ENCODE measurements around the gene CLIC4.
"Not testable (repeated sequence)": the region's sequence is repeated elsewhere in the genome, so short reads cannot be mapped to it uniquely, and the experiment has no call there.

Gene CLIC4

DNA sequence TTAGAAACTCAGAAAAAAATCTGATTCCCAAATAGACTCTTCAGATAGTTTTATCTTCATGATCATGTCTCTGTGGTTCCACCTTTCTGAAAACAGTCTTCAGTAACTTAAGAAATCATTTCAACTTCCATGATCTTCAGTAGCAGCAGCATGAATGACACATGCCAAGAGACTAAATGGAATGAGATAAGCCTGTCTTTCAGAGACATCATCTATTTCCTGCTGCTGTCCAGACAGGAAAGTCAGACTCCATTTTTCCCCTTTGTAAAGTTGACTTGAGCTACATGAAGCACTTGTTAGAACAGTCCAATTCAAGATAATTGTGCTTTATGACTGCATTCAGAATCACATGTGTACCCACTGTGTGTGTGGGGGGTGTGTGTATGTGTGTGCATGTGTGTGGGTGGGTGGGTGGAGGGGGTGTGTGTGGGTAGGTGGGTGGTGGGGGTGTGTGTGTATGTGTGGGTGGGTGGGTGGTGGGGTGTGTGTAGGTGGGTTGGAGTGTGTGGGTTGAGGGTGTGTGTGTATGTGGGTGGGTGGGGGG, 58.8 kb downstream of the CLIC4 start:
- ATAC-seq (ENCODE audit: insufficient read depth, low read depth) = no peak
- H4K20me1 ChIP-seq (ENCODE audit: insufficient read depth, low read length) = no peaks in the 10 kb centered on the region; the same call in 1 of the 2 replicates
- no peaks in the 10 kb centered on the region for H3K4me1 ChIP-seq (ENCODE audit: insufficient read depth, low read length)
- no peak overlapping the region for H3K4me3 ChIP-seq (ENCODE audit: low read depth in 1 of 2, low read length in 2 of 2)
- H2AFZ ChIP-seq (ENCODE audit: low read depth, low read length) = no peak overlapping the region
- no peaks in the 10 kb centered on the region for H3K36me3 ChIP-seq (ENCODE audit: insufficient read depth, low read length)
- TF ChIP-seq, protein P1, sequence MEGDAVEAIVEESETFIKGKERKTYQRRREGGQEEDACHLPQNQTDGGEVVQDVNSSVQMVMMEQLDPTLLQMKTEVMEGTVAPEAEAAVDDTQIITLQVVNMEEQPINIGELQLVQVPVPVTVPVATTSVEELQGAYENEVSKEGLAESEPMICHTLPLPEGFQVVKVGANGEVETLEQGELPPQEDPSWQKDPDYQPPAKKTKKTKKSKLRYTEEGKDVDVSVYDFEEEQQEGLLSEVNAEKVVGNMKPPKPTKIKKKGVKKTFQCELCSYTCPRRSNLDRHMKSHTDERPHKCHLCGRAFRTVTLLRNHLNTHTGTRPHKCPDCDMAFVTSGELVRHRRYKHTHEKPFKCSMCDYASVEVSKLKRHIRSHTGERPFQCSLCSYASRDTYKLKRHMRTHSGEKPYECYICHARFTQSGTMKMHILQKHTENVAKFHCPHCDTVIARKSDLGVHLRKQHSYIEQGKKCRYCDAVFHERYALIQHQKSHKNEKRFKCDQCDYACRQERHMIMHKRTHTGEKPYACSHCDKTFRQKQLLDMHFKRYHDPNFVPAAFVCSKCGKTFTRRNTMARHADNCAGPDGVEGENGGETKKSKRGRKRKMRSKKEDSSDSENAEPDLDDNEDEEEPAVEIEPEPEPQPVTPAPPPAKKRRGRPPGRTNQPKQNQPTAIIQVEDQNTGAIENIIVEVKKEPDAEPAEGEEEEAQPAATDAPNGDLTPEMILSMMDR (IDR thresholded peaks at IDR 0.05; ENCODE audit: borderline replicate concordance, extremely low read depth, low read length, poor library complexity, severe bottlenecking) = no peak
- TF ChIP-seq EZH2 (IDR thresholded peaks at IDR 0.05; ENCODE audit: borderline replicate concordance, low read depth, low read length, severe bottlenecking) = no peak
- H3K4me2 ChIP-seq (ENCODE audit: insufficient read depth, low read length) = no peak overlapping the region
- DNase-seq = no peak
- no peak overlapping the region for H3K27ac ChIP-seq (ENCODE audit: low read length)
- H3K79me2 ChIP-seq (ENCODE audit: insufficient read depth, low read length) = peaks cover 14% of the 10 kb centered on the region; the same call in 1 of the 2 replicates
- no peaks in the 10 kb centered on the region for H3K9me3 ChIP-seq (ENCODE audit: insufficient read depth, low read length, severe bottlenecking)
- no peaks in the 10 kb centered on the region for H3K27me3 ChIP-seq (ENCODE audit: insufficient read depth, low read length, poor library complexity)
- H3K9ac ChIP-seq (ENCODE audit: low read depth, low read length) = no peak overlapping the region

GRCh38 chr1:24805534-24806301, 60.5 kb downstream of the CLIC4 start:
- Histone ChIP-seq H3K27ac (ENCODE audit: low read length) (no peak overlapping the region), H3K79me2 (ENCODE audit: insufficient read depth, low read length) (peaks cover 16% of the 10 kb centered on the region; the same call in 1 of the 2 replicates)

GRCh38 chr1:24806588-24806987, 61.3 kb downstream of the CLIC4 start:
- H3K4me2 ChIP-seq (ENCODE audit: insufficient read depth, low read length) = no peak overlapping the region

More at GRCh38 chr1:24805534-24806301, 60.5 kb downstream of the CLIC4 start:
- TF ChIP-seq, protein P1 (IDR thresholded peaks at IDR 0.05; ENCODE audit: borderline replicate concordance, extremely low read depth, low read length, poor library complexity, severe bottlenecking) = no peak
- no peak for TF ChIP-seq EZH2 (IDR thresholded peaks at IDR 0.05; ENCODE audit: borderline replicate concordance, low read depth, low read length, severe bottlenecking)
- Histone ChIP-seq H3K9ac (ENCODE audit: low read depth, low read length) (no peak overlapping the region), H3K4me1 (ENCODE audit: insufficient read depth, low read length) (no peaks in the 10 kb centered on the region), H3K27me3 (ENCODE audit: insufficient read depth, low read length, poor library complexity) (no peaks in the 10 kb centered on the region), H4K20me1 (ENCODE audit: insufficient read depth, low read length) (no peaks in the 10 kb centered on the region; the same call in 1 of the 2 replicates), H3K36me3 (ENCODE audit: insufficient read depth, low read length) (no peaks in the 10 kb centered on the region), H2AFZ (ENCODE audit: low read depth, low read length) (no peak overlapping the region), H3K9me3 (ENCODE audit: insufficient read depth, low read length, severe bottlenecking) (no peaks in the 10 kb centered on the region), H3K4me2 (ENCODE audit: insufficient read depth, low read length) (no peak overlapping the region), H3K4me3 (ENCODE audit: low read depth in 1 of 2, low read length in 2 of 2) (no peak overlapping the region)
- DNase-seq = no peak
- ATAC-seq (ENCODE audit: insufficient read depth, low read depth) = no peak

DNA sequence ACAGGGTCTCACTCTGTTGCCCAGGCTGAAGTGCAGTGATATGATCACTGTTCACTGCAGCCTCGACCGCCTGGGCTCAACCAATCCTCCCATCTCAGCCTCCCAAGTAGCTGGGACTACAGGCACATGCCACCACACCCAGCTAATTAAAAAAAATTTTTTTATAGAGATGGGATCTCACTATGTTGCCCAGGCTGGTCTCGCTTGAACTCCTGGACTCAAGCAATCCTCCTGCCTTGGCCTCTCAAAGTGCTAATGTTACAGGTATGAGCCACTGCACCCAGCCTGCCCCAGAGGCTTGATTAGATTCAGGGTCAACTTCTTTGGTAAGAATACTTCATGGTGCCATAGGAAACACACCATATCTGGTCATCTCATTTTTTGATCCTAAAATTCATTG, 66.2 kb downstream of the CLIC4 start:
- not testable (repeated sequence) for H3K4me3 ChIP-seq (ENCODE audit: low read depth in 1 of 2, low read length in 2 of 2); ATAC-seq (ENCODE audit: insufficient read depth, low read depth); DNase-seq

More at GRCh38 chr1:24806588-24806987, 61.3 kb downstream of the CLIC4 start:
- no peaks in the 10 kb centered on the region for H3K27me3 ChIP-seq (ENCODE audit: insufficient read depth, low read length, poor library complexity)
- no peak overlapping the region for H3K27ac ChIP-seq (ENCODE audit: low read length)
- DNase-seq (no peak), ATAC-seq (ENCODE audit: insufficient read depth, low read depth) (no peak)
- no peaks in the 10 kb centered on the region for H3K4me1 ChIP-seq (ENCODE audit: insufficient read depth, low read length)
- H4K20me1 ChIP-seq (ENCODE audit: insufficient read depth, low read length) = no peaks in the 10 kb centered on the region; the same call in 1 of the 2 replicates
- no peak overlapping the region for H3K9ac ChIP-seq (ENCODE audit: low read depth, low read length)
- no peak for TF ChIP-seq EZH2 (IDR thresholded peaks at IDR 0.05; ENCODE audit: borderline replicate concordance, low read depth, low read length, severe bottlenecking)
- TF ChIP-seq, protein P1 (IDR thresholded peaks at IDR 0.05; ENCODE audit: borderline replicate concordance, extremely low read depth, low read length, poor library complexity, severe bottlenecking) = no peak
- H2AFZ ChIP-seq (ENCODE audit: low read depth, low read length) = no peak overlapping the region
- no peaks in the 10 kb centered on the region for H3K36me3 ChIP-seq (ENCODE audit: insufficient read depth, low read length)
- H3K79me2 ChIP-seq (ENCODE audit: insufficient read depth, low read length) = peaks cover 16% of the 10 kb centered on the region; the same call in 1 of the 2 replicates
- no peak overlapping the region for H3K4me3 ChIP-seq (ENCODE audit: low read depth in 1 of 2, low read length in 2 of 2)
- H3K9me3 ChIP-seq (ENCODE audit: insufficient read depth, low read length, severe bottlenecking) = no peaks in the 10 kb centered on the region

DNA sequence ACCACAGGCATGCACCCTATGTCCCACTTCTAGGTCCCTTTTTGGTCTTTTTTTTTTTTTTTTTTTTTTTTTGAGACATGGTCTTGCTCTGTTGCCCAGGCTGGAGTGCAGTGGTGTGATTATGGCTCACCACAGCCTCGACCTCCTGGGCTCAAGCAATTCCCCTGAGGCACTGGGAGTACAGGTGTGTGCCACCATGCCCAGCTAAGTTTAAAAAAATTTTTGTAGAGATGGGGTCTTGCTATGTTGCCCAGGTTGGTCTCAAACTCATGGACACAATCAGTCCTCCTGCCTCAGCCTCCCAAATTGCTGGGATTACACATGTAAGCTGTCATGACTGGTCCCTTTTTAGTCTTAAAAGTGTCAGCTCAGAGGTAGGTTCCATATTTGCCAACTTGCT, 75.0 kb downstream of the CLIC4 start:
- peaks cover 19% of the 10 kb centered on the region; the same call in 1 of the 2 replicates for H3K79me2 ChIP-seq (ENCODE audit: insufficient read depth, low read length)
- not testable (repeated sequence) for H2AFZ ChIP-seq (ENCODE audit: low read depth, low read length)

More for the DNA sequence above, 66.2 kb downstream of the CLIC4 start:
- not testable (repeated sequence) for H2AFZ ChIP-seq (ENCODE audit: low read depth, low read length); H3K4me2 ChIP-seq (ENCODE audit: insufficient read depth, low read length); H3K27me3 ChIP-seq (ENCODE audit: insufficient read depth, low read length, poor library complexity); H3K9ac ChIP-seq (ENCODE audit: low read depth, low read length); H4K20me1 ChIP-seq (ENCODE audit: insufficient read depth, low read length); H3K4me1 ChIP-seq (ENCODE audit: insufficient read depth, low read length); H3K9me3 ChIP-seq (ENCODE audit: insufficient read depth, low read length, severe bottlenecking); H3K27ac ChIP-seq (ENCODE audit: low read length)
- peaks cover 11% of the 10 kb centered on the region for H3K79me2 ChIP-seq (ENCODE audit: insufficient read depth, low read length)
- H3K36me3 ChIP-seq (ENCODE audit: insufficient read depth, low read length) = peaks cover 23% of the 10 kb centered on the region

More for the DNA sequence above, 75.0 kb downstream of the CLIC4 start:
- H3K4me3 ChIP-seq (ENCODE audit: low read depth in 1 of 2, low read length in 2 of 2); DNase-seq; H3K4me1 ChIP-seq (ENCODE audit: insufficient read depth, low read length); H3K27me3 ChIP-seq (ENCODE audit: insufficient read depth, low read length, poor library complexity); H3K9ac ChIP-seq (ENCODE audit: low read depth, low read length); H3K4me2 ChIP-seq (ENCODE audit: insufficient read depth, low read length); H3K9me3 ChIP-seq (ENCODE audit: insufficient read depth, low read length, severe bottlenecking); ATAC-seq (ENCODE audit: insufficient read depth, low read depth); H3K27ac ChIP-seq (ENCODE audit: low read length); H4K20me1 ChIP-seq (ENCODE audit: insufficient read depth, low read length): not testable (repeated sequence)
- H3K36me3 ChIP-seq (ENCODE audit: insufficient read depth, low read length) = peaks cover 11% of the 10 kb centered on the region
